ENCODE measurements around the gene TNC. TPM values are rescaled to one million over a fixed set of nuclear protein-coding genes. Genes with fewer than 3 reads are reported as not detected.

Gene TNC
- polyA plus RNA-seq, 1 of the 3 experiments (the other 2 are of a cell fraction) = 805 TPM

GRCh38 chr9:114973216-114973615 lies 144.7 kb downstream of the TNC start:
- TF ChIP-seq RXRA (IDR thresholded peaks at IDR 0.05; ENCODE audit: borderline replicate concordance, low read depth) (no peak), POLR2AphosphoS5 (IDR thresholded peaks at IDR 0.05; ENCODE audit: low read depth, low read length) (no peak), RFX5 (IDR thresholded peaks at IDR 0.05; ENCODE audit: low read length) (no peak), ZBTB33 (IDR thresholded peaks at IDR 0.05; ENCODE audit: borderline replicate concordance, low read depth) (no peak), EZH2phosphoT487 (IDR thresholded peaks at IDR 0.05; ENCODE audit: borderline replicate concordance, low read depth) (no peak)
- Histone ChIP-seq H3K4me3 (ENCODE audit: low read depth in 2 of 2, low read length in 1 of 2) (no peak overlapping the region), H4K20me1 (ENCODE audit: insufficient read depth) (no peaks in the 10 kb centered on the region), H3K79me2 (ENCODE audit: insufficient read depth) (no peaks in the 10 kb centered on the region), H3K4me1 (ENCODE audit: control insufficient read depth in 1 of 2, insufficient read depth in 2 of 2, low read depth in 1 of 2, low read length in 1 of 2) (no peaks in the 10 kb centered on the region; a peak in 1 of 4 replicates), H3K27ac (ENCODE audit: low read depth in 2 of 2, low read length in 1 of 2) (no peak overlapping the region), H3K4me2 (no peak overlapping the region), H2AFZ (ENCODE audit: low read depth) (no peak overlapping the region), H3K9me2 (peaks cover 3% of the 10 kb centered on the region; the same call in 1 of the 2 replicates), H3K27me3 (ENCODE audit: insufficient read depth) (no peaks in the 10 kb centered on the region; the same call in 1 of the 2 replicates), H3K36me3 (replicated peaks in 1 of 2; ENCODE audit: control insufficient read depth in 1 of 2, insufficient read depth in 2 of 2, low read length in 1 of 2) (no peaks in the 10 kb centered on the region), H3K9me3 (no peaks in the 10 kb centered on the region), H3F3A (replicated peaks; ENCODE audit: insufficient read depth) (no peaks in the 10 kb centered on the region), H3K9ac (no peak overlapping the region)
- DNase-seq = no peak
- WGBS (ENCODE audit: low lambda C conversion rate) = 23% methylated on average over 2 of the region's 2 CpGs
- ChIA-PET POLR2A (no interaction called here), CTCF (no interaction called here)

DNA sequence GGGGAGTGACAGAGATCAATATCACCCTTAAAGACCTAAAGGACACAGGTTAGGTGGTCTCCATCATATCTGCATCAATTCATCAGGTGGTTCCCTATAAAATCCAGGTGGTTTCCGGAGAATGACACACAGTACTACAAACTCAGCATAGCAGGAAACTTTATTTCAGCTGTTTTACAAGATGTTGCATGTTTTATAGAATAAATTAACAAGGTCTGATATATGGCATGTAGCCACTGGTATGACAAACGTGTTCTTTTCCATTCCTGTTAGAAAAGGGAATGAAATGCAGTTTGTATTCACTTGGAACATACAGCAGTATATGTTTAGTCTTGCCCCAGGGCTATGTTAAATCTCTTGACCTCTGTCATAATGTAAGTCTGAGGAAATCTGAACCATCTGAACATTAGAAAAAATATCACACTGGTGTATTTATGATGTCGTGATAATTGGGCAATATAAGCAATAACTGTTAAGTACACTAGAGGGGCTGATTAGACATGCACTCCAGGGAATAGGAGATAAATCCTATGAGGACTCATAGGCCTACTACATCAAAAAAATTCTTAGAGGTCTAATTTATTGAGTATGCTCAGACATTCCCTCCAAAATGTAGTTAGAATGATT lies 145.3 kb downstream of the TNC start:
- Histone ChIP-seq H3F3A (replicated peaks; ENCODE audit: insufficient read depth) (no peaks in the 10 kb centered on the region), H3K27ac (ENCODE audit: low read depth in 2 of 2, low read length in 1 of 2) (no peak overlapping the region), H3K4me3 (ENCODE audit: low read depth in 2 of 2, low read length in 1 of 2) (no peak overlapping the region), H3K79me2 (ENCODE audit: insufficient read depth) (no peaks in the 10 kb centered on the region), H3K9me3 (no peaks in the 10 kb centered on the region), H3K27me3 (ENCODE audit: insufficient read depth) (no peaks in the 10 kb centered on the region; the same call in 1 of the 2 replicates), H3K9ac (no peak overlapping the region), H4K20me1 (ENCODE audit: insufficient read depth) (no peaks in the 10 kb centered on the region), H3K4me2 (no peak overlapping the region), H3K4me1 (ENCODE audit: control insufficient read depth in 1 of 2, insufficient read depth in 2 of 2, low read depth in 1 of 2, low read length in 1 of 2) (no peaks in the 10 kb centered on the region; a peak in 1 of 4 replicates), H3K9me2 (peaks cover 3% of the 10 kb centered on the region; the same call in 1 of the 2 replicates), H2AFZ (ENCODE audit: low read depth) (no peak overlapping the region), H3K36me3 (replicated peaks in 1 of 2; ENCODE audit: control insufficient read depth in 1 of 2, insufficient read depth in 2 of 2, low read length in 1 of 2) (no peaks in the 10 kb centered on the region)
- POLR2A ChIA-PET = no interaction called here
- CTCF ChIA-PET = no interaction called here
- DNase-seq = no peak
- 23% methylated on average over 3 of the region's 3 CpGs for WGBS (ENCODE audit: low lambda C conversion rate)
- TF ChIP-seq JUND (IDR thresholded peaks at IDR 0.05) (no peak), IRF3 (IDR thresholded peaks at IDR 0.05; ENCODE audit: low read depth, low read length) (no peak), TEAD4 (IDR thresholded peaks at IDR 0.05; ENCODE audit: borderline replicate concordance, insufficient read depth) (no peak), YY1 (IDR thresholded peaks at IDR 0.05; ENCODE audit: low read depth) (no peak), ELF1 (IDR thresholded peaks at IDR 0.05) (no peak), FOXM1 (IDR thresholded peaks at IDR 0.05; ENCODE audit: low read depth) (no peak), CTCF (IDR thresholded peaks at IDR 0.05) (no peak), TCF12 (IDR thresholded peaks at IDR 0.05) (no peak), REST (IDR thresholded peaks at IDR 0.05; ENCODE audit: low read depth, low read length) (no peak), MEF2A (IDR thresholded peaks at IDR 0.05; ENCODE audit: borderline replicate concordance, low read depth) (no peak), CHD2 (IDR thresholded peaks at IDR 0.05; ENCODE audit: low read length, partially characterized antibody) (no peak)
- TF ChIP-seq, protein P1, sequence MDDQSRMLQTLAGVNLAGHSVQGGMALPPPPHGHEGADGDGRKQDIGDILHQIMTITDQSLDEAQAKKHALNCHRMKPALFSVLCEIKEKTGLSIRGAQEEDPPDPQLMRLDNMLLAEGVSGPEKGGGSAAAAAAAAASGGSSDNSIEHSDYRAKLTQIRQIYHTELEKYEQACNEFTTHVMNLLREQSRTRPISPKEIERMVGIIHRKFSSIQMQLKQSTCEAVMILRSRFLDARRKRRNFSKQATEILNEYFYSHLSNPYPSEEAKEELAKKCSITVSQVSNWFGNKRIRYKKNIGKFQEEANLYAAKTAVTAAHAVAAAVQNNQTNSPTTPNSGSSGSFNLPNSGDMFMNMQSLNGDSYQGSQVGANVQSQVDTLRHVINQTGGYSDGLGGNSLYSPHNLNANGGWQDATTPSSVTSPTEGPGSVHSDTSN (IDR thresholded peaks at IDR 0.05) = no peak
- TF ChIP-seq, protein P2, sequence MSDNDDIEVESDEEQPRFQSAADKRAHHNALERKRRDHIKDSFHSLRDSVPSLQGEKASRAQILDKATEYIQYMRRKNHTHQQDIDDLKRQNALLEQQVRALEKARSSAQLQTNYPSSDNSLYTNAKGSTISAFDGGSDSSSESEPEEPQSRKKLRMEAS (IDR thresholded peaks at IDR 0.05; ENCODE audit: low read depth) = no peak

Measured in SK-N-SH (cell line).